HG02610 (cell line): ENCODE results near the gene RNF207.

ENCODE experiments used
- ATAC-seq: cut with Tn5 transposase; IDR thresholded peaks from one replicate; pipeline ENCODE4 v1.9.1; 2021; ENCODE audit warnings: mild to moderate bottlenecking, moderate library complexity; ENCODE audit not compliant: unreplicated experiment

The RNF207 gene

GRCh38 chr1:6266641-6267040 is 60.7 kb downstream of the RNF207 start:
- ATAC-seq = no peak

- ATAC-seq = no peak
Measured at GRCh38 chr1:6267686-6268322, 61.9 kb downstream of the RNF207 start.

GRCh38 chr1:6268415-6268814 is 62.5 kb downstream of the RNF207 start:
- ATAC-seq = no peak

- ATAC-seq = no peak
Measured at GRCh38 chr1:6269296-6269695, 63.4 kb downstream of the RNF207 start.

- no peak for ATAC-seq
Measured at GRCh38 chr1:6269720-6270400, 63.9 kb downstream of the RNF207 start.

GRCh38 chr1:6270401-6270800 is 64.5 kb downstream of the RNF207 start:
- no peak for ATAC-seq
